K562 (cell line): ENCODE data around the gene IDS. TPM values are rescaled to one million over a fixed set of nuclear protein-coding genes. Genes with fewer than 3 reads are reported as not detected.

Experiments
- ATAC-seq: fragments of 200-7000 bp; cut with Tn5 transposase; 3 replicates; pipeline ENCODE4 v1.9.1; 2020; ENCODE audit warnings: moderate library complexity
- BruUV-seq: library from RNA; stranded (reverse); fragments of 400-500 nt; replicated peaks from 2 replicates; lab custom pipeline; 2021; lab: Mats Ljungman, UMichigan
- CTCF ChIA-PET: fragments of 300-600 bp; formaldehyde crosslinking; extraction: SDS; loops from one replicate; lab custom pipeline; 2021; ENCODE audit warnings: low intra/inter-chr PET ratio; lab: Yijun Ruan, JAX
- POLR2A ChIA-PET: fragments of 300-600, 350-650 bp; sonication (Branson Sonifier 250); formaldehyde crosslinking; extraction: SDS; loops from one replicate; lab custom pipeline; 2021; ENCODE audit warnings: antibody characterized with exemption, inconsistent platforms; lab: Yijun Ruan, JAX
- DNase-seq, 4 experiments: peaks; one replicate each; pipeline versions ENCODE4 v3.0.0 to v3.0.0-alpha.2; 2011 to 2018; ENCODE audit warnings: low spot score in 3 of 4, mixed read lengths in 3 of 4; ENCODE audit errors: extremely low read depth in 1 of 4
- FAIRE-seq: peaks from 2 replicates; lab custom pipeline; 2011; peaks lifted over from hg19 to GRCh38; lab: Jason Lieb, UNC
- H2AFZ ChIP-seq: 2 replicates; pipeline ENCODE4 v1.6.0; 2011; ENCODE audit warnings: low read depth, low read length, control low read depth, inconsistent platforms
- H3K27ac ChIP-seq: fragments of 200-600 bp; 3 replicates; pipeline ENCODE4 v1.8.0; 2011; ENCODE audit warnings: low read depth, mild to moderate bottlenecking, control low read depth, inconsistent platforms, low read length, moderate library complexity, mixed read lengths; ENCODE audit errors: extremely low read depth
- H3K27me3 ChIP-seq, 2 experiments: fragments of 300-600 bp in 1 of 2; 2 replicates in 1 of 2; 3 replicates in 1 of 2; pipeline versions ENCODE4 v1.6.0 to v1.8.0; 2011; ENCODE audit warnings: inconsistent platforms in 2 of 2, low read length in 2 of 2, mild to moderate bottlenecking in 1 of 2, mixed read lengths in 1 of 2, moderate library complexity in 1 of 2; ENCODE audit not compliant: control insufficient read depth in 2 of 2, insufficient read depth in 2 of 2
- H3K36me3 ChIP-seq: fragments of 300-600 bp; 3 replicates; pipeline ENCODE4 v1.8.0; 2011; ENCODE audit warnings: mild to moderate bottlenecking, low read length, inconsistent platforms; ENCODE audit not compliant: control insufficient read depth, insufficient read depth
- H3K4me1 ChIP-seq, 2 experiments: fragments of 200-600 bp in 1 of 2; replicated peaks in 1 of 2; 2 replicates in 1 of 2; 3 replicates in 1 of 2; pipeline versions ENCODE4 v1.5.1 to v1.8.0; 2011; ENCODE audit warnings: inconsistent platforms in 2 of 2, low read length in 2 of 2, mild to moderate bottlenecking in 1 of 2, mixed read lengths in 1 of 2, moderate library complexity in 1 of 2; ENCODE audit not compliant: control insufficient read depth in 2 of 2, insufficient read depth in 2 of 2
- H3K4me2 ChIP-seq: 2 replicates; pipeline ENCODE4 v1.6.1; 2011; ENCODE audit warnings: low read length, control low read depth, inconsistent platforms, mixed read lengths; ENCODE audit not compliant: insufficient read depth
- H3K4me3 ChIP-seq: fragments of 200-600 bp; sonication (generic), shearing (Covaris generic); 2 replicates; pipeline ENCODE4 v1.5.1; 2016; ENCODE audit warnings: control low read depth, inconsistent platforms
- H3K79me2 ChIP-seq: fragments of 200-600 bp; 3 replicates; pipeline ENCODE4 v1.8.0; 2011; ENCODE audit warnings: low read length, inconsistent platforms; ENCODE audit not compliant: control insufficient read depth, insufficient read depth
- H3K9ac ChIP-seq, 2 experiments: 2 replicates each; pipeline versions ENCODE4 v1.6.0 to v1.6.1; 2011; ENCODE audit warnings: low read depth in 2 of 2, low read length in 2 of 2, control low read depth in 1 of 2, inconsistent platforms in 1 of 2, mild to moderate bottlenecking in 1 of 2, mixed read lengths in 1 of 2; ENCODE audit not compliant: insufficient read depth in 1 of 2
- H3K9me1 ChIP-seq: one replicate; pipeline ENCODE4 v1.6.0; 2011; ENCODE audit warnings: inconsistent platforms, mild to moderate bottlenecking, low read length, moderate library complexity; ENCODE audit not compliant: control insufficient read depth, insufficient read depth
- H3K9me3 ChIP-seq: replicated peaks from 2 replicates; pipeline ENCODE4 v1.5.1; 2011; ENCODE audit warnings: low read depth, low read length, inconsistent platforms; ENCODE audit not compliant: control insufficient read depth, insufficient read depth
- H4K20me1 ChIP-seq: replicated peaks from 2 replicates; pipeline ENCODE4 v1.6.1; 2011; ENCODE audit warnings: low read length, inconsistent platforms, mixed read lengths; ENCODE audit not compliant: control insufficient read depth, insufficient read depth
- ELF2 ChIP-seq: fragments of 250-450 bp; sonication (Bioruptor Pico); IDR thresholded peaks from 2 replicates; pipeline ENCODE4 v1.5.0; 2021; ENCODE audit warnings: mild to moderate bottlenecking
- FOXA3 ChIP-seq, 2 experiments: fragments of 450-650 bp in 1 of 2; sonication (generic) in 1 of 2; formaldehyde crosslinking; IDR thresholded peaks in 1 of 2; conservative IDR thresholded peaks in 1 of 2; 2 replicates each; pipeline versions ENCODE4 v1.4.0 to v1.8.0; 2020 to 2022; ENCODE audit warnings: mild to moderate bottlenecking in 2 of 2, missing genetic modification reagents in 1 of 2
- PCBP1 ChIP-seq: fragments of 200-400 bp; formaldehyde crosslinking; IDR thresholded peaks from 2 replicates; pipeline ENCODE4 v1.6.1; 2018; ENCODE audit warnings: mild to moderate bottlenecking, low read depth, low read length; ENCODE audit not compliant: poor library complexity, severe bottlenecking
- POLR2G ChIP-seq: fragments of 200-400 bp; formaldehyde crosslinking; IDR thresholded peaks from 2 replicates; pipeline ENCODE4 v1.6.1; 2017; ENCODE audit warnings: low read depth, mild to moderate bottlenecking, antibody characterized with exemption, low read length, moderate library complexity
- PRMT5 ChIP-seq: sonication (generic); formaldehyde crosslinking; IDR thresholded peaks from 2 replicates; pipeline ENCODE4 v1.5.0; 2020; ENCODE audit warnings: missing genetic modification reagents
- SNRNP70 ChIP-seq: fragments of 200-400 bp; formaldehyde crosslinking; optimal IDR thresholded peaks from 2 replicates; pipeline ENCODE3; 2017; ENCODE audit warnings: low read depth, low read length
- TAF9B ChIP-seq: fragments of 450-650 bp; IDR thresholded peaks from 2 replicates; pipeline ENCODE4 v1.6.1; 2018; ENCODE audit warnings: mild to moderate bottlenecking; ENCODE audit not compliant: partially characterized antibody
- TEAD2 ChIP-seq: fragments of 450-650 bp; IDR thresholded peaks from 2 replicates; pipeline ENCODE4 v1.6.1; 2016; ENCODE audit warnings: missing genetic modification characterization, control low read depth, missing compliant biosample characterization
- XRCC3 ChIP-seq: fragments of 450-650 bp; IDR thresholded peaks from 2 replicates; pipeline ENCODE4 v1.6.1; 2017; ENCODE audit warnings: mild to moderate bottlenecking, moderate library complexity
- ZEB2 ChIP-seq: fragments of 450-650 bp; IDR thresholded peaks from 2 replicates; pipeline ENCODE4 v1.6.1; 2016
- ZNF263 ChIP-seq: sonication (generic); formaldehyde crosslinking; IDR thresholded peaks from 2 replicates; pipeline ENCODE4 v1.8.0; 2022; ENCODE audit warnings: mild to moderate bottlenecking, missing genetic modification reagents, borderline replicate concordance
- ZNF695 ChIP-seq: fragments of 450-650 bp; formaldehyde crosslinking; IDR thresholded peaks from 2 replicates; pipeline ENCODE4 v1.4.0; 2020; ENCODE audit warnings: mild to moderate bottlenecking, moderate library complexity
- WGBS: fragments of 100-300 bp; shearing (Covaris generic); methylation state at CpG from one replicate; pipeline ENCODE4 v1.1.6; 2016; ENCODE audit warnings: low coverage, mixed read lengths; ENCODE audit not compliant: insufficient coverage; ENCODE audit errors: missing lambda C conversion rate; 5-methylcytosine and 5-hydroxymethylcytosine counted together
- in situ Hi-C: fragments of 300-500 bp; cut with MboI; formaldehyde crosslinking; loops from 4 replicates; pipeline ENCODE4 v1.15.0; 2018; ENCODE audit warnings: inconsistent platforms, mixed read lengths
- intact Hi-C: fragments of 100-400 bp; cut with micrococcal nuclease; formaldehyde crosslinking; loops from 2 replicates; pipeline ENCODE4 v1.14.2; 2022
- polyA plus RNA-seq, 8 experiments: library from polyadenylated mRNA; depleted of rRNA in 4 of 8; stranded (reverse) in 5 of 8; unstranded in 3 of 8; fragments of >200 nt; fragmentation: Nextera tagmentation in 2 of 8; fragmentation: Illumina TruSeq in 1 of 8; extraction: Ambion mirVana in 2 of 8; extraction: Trizol in 1 of 8; gene quantifications; 2 replicates each; pipeline versions ENCODE4 v1.2.1 to v1.2.3, GENCODE V29; 2011 to 2014; ENCODE audit warnings: inconsistent platforms in 1 of 8, missing spikeins in 1 of 8
- total RNA-seq, 7 experiments: library from RNA; depleted of rRNA in 6 of 7; stranded (reverse); fragments of >200 nt in 6 of 7; fragmentation: Illumina TruSeq in 2 of 7; extraction: Trizol in 2 of 7; gene quantifications; 2 replicates each; pipeline versions ENCODE4 v1.2.1 to v1.2.3, GENCODE V29; 2011 to 2021; ENCODE audit warnings: low replicate concordance in 1 of 7

IDS gene
- total and polyA plus RNA-seq, 9 of the 15 experiments (the other 6 are each of a cell fraction or from before 2014, with no cell fraction given): 2.0 to 18.6 (median 8.6) TPM

DNA sequence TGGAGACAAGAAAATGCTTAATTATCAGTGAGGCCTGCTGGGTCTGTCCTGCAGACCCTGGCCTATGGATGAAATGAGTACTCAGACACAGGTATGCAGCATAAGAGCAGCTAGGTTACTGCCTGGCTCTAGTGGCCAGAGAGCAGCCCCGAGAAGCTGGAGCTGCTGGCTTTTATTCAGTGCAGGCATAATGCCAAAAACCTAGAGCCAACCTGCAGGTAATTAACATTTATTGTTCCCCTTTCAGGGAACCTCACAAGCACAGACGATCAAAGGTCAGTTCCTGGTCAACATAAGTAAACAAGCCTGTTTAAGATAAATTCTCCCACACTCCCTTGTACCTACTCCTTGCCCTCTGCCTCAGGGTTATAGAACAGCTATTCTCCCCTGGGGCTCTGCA is 13.3 kb downstream of the IDS start:
- 9% methylated on average over 1 of the region's 2 CpGs for WGBS
- H2AFZ ChIP-seq: no peak overlapping the region
- TF ChIP-seq FOXA3 (CRISPR knock-in tag; conservative IDR thresholded peaks at IDR 0.05 in 1 of 2, IDR thresholded peaks at IDR 0.05 in 1 of 2) (peak in 1 of 2 experiments; percentile 57; a peak in 2 of 4 replicates), ELF2 (CRISPR knock-in tag) (no peak)
- peaks cover 6% of the 10 kb centered on the region; the same call in 2 of the 3 replicates for H3K36me3 ChIP-seq
- CTCF ChIA-PET: no interaction called here
- intact Hi-C loops: no loop called here
- no peaks in the 10 kb centered on the region; the same call in 1 of the 2 replicates for H4K20me1 ChIP-seq
- no peaks in the 10 kb centered on the region; a peak in 2 of 5 replicates for H3K4me1 ChIP-seq
- H3K27me3 ChIP-seq: no peaks in the 10 kb centered on the region
- BruUV-seq: no TSS peak
- no peaks in the 10 kb centered on the region for H3K9me3 ChIP-seq
- no peak for ATAC-seq
- no peaks in the 10 kb centered on the region for H3K9me1 ChIP-seq
- POLR2A ChIA-PET: no interaction called here
- no peak overlapping the region for H3K27ac ChIP-seq
- H3K4me3 ChIP-seq: no peak overlapping the region
- in situ Hi-C loops: no loop called here
- FAIRE-seq: no peak
- H3K79me2 ChIP-seq: no peaks in the 10 kb centered on the region
- no peak for DNase-seq
- no peak overlapping the region for H3K4me2 ChIP-seq
- no peak overlapping the region for H3K9ac ChIP-seq

GRCh38 chrX:149490100-149490499 is 15.0 kb downstream of the IDS start:
- H3K9me3 ChIP-seq: no peaks in the 10 kb centered on the region
- TF ChIP-seq ZNF263: no peak
- no peak for TF ChIP-seq ZEB2
- no peak for TF ChIP-seq ZNF695 (CRISPR knock-in tag)
- no peak for TF ChIP-seq POLR2G
- TF ChIP-seq TEAD2: no peak
- no peak for TF ChIP-seq TAF9B
- TF ChIP-seq SNRNP70: no peak
- TF ChIP-seq PRMT5 (CRISPR knock-in tag): no peak
- TF ChIP-seq PCBP1: no peak
- no peak for TF ChIP-seq XRCC3
- WGBS: 44% methylated on average over 3 of the region's 7 CpGs
- no TSS peak for BruUV-seq
- no peaks in the 10 kb centered on the region for H3K9me1 ChIP-seq
- in situ Hi-C loops: no loop called here
- H3K36me3 ChIP-seq: peaks cover 3% of the 10 kb centered on the region; the same call in 1 of the 3 replicates
- DNase-seq (no peak), FAIRE-seq (no peak), ATAC-seq (no peak)
- H3K4me3 ChIP-seq: no peak overlapping the region
- H3K4me2 ChIP-seq: no peak overlapping the region
- intact Hi-C loops: no loop called here
- H3K27ac ChIP-seq: no peak overlapping the region
- no peaks in the 10 kb centered on the region for H3K79me2 ChIP-seq
- H3K9ac ChIP-seq: no peak overlapping the region
- H4K20me1 ChIP-seq: no peaks in the 10 kb centered on the region; the same call in 1 of the 2 replicates
- CTCF ChIA-PET: no interaction called here
- H3K27me3 ChIP-seq: no peaks in the 10 kb centered on the region
- POLR2A ChIA-PET: no interaction called here
- H2AFZ ChIP-seq: no peak overlapping the region
- H3K4me1 ChIP-seq: no peaks in the 10 kb centered on the region; a peak in 2 of 5 replicates
